GM21360 (cell line): Measurements from ENCODE around the gene CAPS2.
A peak's percentile ranks its signal among the peaks of the same experiment; 100 is the strongest.
"Not testable (repeated sequence)": the region's sequence is repeated elsewhere in the genome, so short reads cannot be mapped to it uniquely, and the experiment has no call there.

Experiments
- ATAC-seq: cut with Tn5 transposase; IDR thresholded peaks from one replicate; pipeline ENCODE4 v1.9.1; 2021; ENCODE audit warnings: mild to moderate bottlenecking, moderate library complexity; ENCODE audit not compliant: unreplicated experiment

Gene CAPS2

DNA sequence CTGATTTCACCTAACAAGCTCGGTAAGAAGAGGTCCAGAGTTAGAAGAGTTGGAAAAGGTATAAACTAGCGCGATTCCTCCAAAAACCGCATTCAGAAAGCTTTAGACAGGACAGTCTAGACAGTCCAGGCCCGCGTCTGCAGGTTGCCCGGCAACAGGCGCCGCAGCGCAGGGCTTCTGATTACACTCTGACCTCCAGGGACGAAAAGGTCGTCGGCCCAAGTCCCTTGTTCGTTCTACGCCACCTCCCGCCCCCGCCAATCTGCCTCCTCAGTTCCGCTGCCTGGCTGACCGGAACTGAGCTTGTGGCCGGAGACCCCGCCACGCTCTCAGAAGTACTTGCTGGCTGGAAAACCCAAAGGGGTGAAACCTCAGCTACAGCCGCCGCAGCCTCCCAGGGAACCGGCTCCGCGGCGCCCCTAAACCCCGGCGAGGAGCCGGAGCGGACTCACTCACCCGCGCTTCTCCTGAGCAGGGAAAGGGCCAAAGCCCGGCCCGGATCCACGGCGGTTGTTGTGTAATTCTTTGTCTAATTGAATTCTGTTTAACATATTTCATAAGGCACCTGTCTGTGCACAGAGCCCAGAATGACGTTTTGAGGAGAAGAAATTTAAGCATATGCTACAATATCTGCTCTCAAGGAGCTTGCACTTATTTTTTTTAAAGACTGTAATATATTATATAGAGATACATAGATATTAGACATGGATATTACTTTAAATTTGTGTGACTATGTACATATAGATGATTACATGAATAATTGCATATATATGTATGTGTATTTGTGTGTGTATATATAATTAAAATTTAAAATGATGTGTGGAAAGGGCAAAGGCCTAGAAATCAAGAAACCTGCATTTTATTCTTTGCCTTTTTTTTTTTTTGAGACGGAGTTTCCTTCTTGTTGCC, at the start of gene CAPS2:
TSS of gene CAPS2 (minus strand) at position 407 of the 909 bp plus-strand sequence. CDS start 3,826 bp downstream, outside the sequence.
- peak; percentile 84 for ATAC-seq

DNA sequence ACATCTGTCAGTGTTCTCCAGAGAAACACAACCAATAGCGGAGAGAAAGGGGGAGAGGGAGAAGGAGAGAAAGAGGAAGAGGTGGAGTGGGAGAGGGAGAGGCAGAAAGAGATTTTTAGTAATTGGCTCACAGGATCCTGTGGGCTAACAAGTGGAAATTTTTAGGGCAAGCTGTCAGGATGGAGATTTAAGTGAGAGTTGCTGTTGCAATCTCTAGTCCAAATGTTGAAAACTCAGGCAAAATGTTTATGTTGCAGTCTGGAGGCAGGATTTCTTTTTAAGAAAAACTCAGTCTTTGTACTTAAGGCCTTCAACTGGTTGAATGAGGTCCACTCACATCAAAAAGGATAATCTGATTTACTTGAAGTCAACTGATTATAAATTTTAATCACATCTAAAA, 48.2 kb upstream of the CAPS2 start:
- no peak for ATAC-seq

DNA sequence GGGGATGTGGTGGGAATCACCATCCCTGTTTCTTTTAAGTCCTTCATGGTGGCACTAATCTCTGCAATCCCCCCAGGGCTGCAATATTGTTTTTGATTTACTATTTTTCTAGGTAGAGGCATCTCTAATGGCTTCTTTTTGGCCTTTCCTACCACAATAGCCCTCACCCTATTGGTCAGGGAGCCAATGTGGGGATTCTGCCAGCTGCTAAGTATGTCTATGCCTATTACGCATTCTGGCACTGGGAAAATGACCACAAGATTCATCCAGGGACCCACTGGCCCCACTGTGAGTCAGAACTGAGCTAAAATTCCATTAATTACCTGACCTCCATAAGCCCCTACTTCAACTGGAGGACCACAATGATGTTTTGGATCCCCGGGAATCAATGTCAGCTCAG, 44.8 kb upstream of the CAPS2 start:
- no peak for ATAC-seq

DNA sequence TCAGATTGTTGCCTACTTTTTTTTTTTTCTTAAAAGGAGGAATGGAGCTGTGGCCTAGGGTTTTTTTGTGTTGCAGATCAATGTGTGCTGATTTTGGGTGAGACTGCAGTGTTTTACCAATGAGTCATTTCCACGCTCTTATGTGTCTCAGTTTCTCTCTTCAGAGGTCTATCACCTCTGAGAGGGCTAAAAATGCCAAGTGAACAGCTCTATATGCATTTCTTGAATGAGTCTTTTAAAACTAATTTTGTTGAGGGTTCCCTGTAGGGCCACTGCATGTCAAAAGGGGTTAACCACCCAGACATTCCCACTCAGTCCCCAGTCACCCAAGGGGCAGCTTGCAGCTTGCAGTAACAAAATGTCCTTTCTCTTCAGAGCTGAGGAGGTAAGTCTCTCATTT, 36.5 kb upstream of the CAPS2 start:
- peak; percentile 49 for ATAC-seq

DNA sequence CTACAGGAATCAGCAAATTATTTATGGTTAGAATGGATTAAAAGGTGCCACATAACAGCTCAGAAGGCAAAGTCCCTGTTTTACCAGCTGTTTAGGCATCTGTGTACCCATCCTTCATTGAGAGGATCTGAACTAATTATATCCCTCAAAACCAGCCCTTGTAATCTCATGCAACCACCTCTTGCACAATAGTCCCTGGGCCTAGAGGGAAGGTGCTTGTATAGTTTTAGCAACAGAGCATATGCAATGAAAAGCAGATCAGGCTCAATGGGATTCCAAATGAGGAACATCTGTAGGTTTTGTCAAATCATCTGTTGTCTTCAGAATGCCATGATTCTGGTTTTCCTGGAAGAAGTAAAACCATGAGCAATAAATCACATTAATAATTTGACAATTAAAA, 34.8 kb upstream of the CAPS2 start:
- ATAC-seq: no peak

DNA sequence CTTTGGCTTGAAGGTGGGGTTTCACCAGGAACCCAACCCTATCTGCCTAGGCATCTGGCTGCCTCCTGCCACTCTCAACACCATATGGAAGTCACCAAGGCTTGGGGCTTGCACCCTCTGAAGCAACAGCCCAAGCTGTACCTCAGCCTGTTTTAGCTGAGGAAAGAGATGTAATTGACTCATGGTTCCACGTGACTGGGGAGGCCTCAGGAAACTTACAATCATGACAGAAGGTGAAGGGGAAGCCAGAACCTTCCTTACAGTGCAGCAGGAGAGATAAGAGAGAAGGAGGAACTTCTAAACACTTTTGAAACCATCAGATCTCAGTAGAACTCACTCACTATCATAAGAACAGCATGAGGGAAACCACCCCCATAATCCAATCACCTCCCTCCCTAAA, 31.3 kb upstream of the CAPS2 start:
- ATAC-seq: no peak

DNA sequence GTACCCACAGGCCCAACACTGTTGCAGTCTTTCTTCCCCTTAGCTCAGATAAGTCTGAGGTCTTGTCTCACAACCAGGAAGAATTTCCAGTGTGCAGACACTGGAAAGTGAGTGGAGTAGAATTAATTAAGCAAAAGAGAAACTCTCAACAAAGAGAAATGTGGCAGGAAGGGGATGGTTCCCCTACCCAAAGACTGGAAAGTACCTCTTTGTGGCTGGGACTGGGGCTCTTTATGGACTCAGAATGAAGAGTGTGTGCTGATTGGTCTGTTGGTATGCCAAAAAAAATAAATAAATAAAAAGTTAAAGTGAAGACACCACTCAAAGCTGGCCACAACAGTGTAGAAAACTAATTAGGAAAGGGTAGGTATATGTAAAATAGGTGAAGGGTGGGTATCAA, 30.8 kb upstream of the CAPS2 start:
- ATAC-seq: no peak

DNA sequence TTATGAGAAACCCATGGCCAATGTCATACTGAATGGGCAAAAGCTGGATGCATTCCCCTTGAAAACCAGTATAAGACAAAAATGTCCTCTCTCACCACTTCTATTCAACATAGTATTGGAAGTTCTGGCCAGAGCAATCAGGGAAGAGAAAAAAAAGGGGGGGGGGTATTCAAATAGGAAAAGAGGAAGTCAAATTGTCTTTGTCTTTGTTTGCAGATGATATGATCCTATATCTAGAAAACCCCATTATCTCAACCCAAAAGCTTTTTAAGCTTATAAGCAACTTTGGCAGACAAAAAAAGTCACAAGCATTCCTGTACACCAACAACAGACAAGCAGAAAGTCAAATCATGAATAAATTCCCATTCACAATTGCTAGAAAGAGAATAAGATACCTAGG, 23.9 kb upstream of the CAPS2 start:
- no peak for ATAC-seq

DNA sequence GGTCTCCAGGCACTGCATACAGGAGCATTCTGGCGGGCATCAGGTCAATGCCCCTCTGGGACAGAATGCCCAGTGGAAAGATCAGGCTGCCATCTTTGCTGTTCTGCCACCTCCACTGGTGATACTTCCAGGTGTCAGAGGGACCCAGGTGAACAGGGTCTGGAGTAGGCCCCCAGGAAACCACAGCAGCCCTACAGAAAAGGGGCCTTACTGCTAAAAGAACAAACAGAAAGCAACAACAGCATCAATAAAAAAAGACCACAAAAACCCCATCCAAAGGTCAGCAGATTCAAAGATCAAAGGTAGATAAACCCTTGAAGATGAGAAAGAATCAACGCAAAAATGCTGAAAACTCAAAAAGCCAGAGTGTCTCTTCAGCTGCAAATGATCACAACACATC, 20.3 kb upstream of the CAPS2 start:
- no peak for ATAC-seq

DNA sequence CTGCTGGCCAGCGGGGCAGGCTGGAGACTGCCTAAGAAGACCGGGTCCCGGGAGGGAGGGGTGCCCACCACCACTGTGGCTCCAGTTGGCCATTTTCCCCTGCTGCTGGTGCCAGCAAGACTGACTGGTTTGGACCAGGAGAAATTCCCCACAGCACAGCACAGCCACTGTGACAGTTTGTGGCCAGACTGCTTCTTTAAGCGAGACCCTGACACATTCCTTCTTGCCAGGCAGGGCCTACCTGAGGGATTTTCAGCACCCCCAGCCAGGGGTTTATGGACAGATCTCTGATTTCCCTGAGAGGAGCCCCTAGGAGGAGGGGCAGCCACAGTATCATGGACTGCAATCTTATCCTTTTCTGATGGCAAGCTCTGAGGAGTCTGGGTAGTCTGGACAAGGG, 19.8 kb upstream of the CAPS2 start:
- ATAC-seq: no peak

DNA sequence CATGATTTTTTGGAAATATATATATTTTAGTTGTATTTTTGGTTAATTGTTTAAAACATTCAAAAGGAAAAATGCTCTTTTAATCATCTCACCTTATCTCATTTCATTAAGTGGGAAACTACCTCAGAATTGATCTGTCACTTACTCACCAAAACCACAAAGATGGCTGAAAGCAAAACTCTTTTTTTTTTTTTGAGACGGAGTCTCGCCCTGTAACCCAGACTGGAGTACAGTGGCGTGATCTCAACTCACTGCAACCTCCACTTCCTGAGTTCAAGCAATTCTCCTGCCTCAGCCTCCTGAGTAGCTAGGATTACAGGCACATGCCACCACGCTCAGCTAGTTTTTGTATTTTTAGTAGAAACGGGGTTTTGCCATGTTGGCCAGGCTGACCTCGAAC, 16.1 kb upstream of the CAPS2 start:
- ATAC-seq: not testable (repeated sequence)

DNA sequence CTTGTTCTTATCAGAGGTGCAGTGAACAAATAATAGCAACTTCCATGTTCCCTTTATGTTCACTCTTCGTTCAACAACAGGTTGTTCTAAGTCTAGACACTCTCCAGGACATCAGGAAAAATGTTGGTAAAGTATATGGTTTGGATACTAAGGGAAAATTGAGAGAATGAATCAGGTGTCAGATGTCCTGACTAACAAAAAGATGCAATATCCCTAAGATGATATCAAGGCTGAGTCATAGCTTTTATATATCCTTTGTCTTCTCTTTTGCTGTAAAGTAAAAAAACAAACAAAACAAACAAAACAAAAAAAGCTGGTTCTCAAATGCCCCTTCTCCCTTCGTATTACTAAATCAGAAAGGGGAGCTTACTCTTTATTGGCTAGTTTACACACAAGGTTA, 15.4 kb upstream of the CAPS2 start:
- no peak for ATAC-seq

DNA sequence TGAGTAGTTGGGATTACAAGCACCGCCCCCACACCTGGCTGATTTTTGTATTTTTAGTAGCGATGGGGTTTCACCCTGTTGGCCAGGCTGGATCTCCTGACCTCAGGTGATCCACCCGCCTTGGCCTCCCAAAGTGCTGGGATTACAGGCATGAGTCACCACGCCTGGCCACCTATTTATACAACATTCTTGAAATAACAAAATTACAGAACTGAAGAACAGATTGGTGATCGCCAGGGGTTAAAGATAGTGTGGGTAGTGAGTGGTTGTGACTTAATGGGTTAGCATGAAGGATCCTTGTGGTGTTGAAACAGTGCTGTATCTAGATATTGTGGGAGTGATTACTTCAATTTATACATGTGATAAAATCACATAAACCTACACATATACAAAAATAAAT, 11.7 kb upstream of the CAPS2 start:
- no peak for ATAC-seq

DNA sequence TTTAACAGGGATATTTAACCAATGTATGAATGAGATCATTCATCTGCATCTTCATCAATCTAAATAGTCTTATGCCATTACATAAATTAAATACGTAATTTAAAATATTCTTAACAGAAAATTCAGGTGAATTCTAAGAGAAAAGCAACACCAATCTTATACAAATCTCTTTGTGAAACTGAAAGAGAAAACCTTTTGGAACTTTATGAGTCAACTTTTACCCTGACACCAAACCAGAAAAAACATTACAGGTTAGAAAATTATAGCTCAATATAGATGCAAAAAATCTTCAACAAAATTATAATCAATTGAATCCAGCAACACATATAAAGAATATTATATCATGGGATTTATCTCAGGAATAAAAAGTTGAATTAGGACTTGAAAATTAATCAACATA, 7.8 kb upstream of the CAPS2 start:
- ATAC-seq: no peak

DNA sequence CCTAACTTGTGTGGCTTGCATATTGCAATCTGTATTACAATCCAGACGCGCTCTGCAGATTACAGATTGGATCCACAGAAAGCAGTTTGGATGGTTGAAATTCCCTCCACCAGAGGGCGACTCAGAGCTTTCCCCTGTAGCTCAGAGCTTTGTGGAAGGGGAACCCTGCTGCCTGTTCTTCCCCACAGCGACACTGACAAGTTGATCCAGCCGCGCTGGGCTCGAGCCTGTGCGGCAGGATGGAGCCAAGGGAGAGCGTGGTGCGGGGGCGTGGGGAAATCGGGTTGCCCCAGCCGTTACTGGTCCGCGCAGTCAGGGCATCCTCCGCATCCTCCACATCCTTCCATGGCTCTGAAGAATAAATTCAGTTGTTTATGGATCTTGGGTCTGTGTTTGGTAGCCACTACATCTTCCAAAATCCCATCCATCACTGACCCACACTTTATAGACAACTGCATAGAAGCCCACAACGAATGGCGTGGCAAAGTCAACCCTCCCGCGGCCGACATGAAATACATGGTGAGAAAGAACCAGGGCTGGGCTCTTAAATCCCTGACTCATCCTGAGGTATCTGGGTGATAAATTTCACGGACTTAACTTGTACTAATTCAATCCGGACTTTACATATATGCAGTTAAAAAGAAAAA, 4.4 kb upstream of the CAPS2 start, which contains the start of gene GLIPR1L1:
TSS of gene GLIPR1L1 (plus strand) at position 287 of the 647 bp plus-strand sequence. CDS start at position 346, 59 bp downstream.
- peak; percentile 65 for ATAC-seq

DNA sequence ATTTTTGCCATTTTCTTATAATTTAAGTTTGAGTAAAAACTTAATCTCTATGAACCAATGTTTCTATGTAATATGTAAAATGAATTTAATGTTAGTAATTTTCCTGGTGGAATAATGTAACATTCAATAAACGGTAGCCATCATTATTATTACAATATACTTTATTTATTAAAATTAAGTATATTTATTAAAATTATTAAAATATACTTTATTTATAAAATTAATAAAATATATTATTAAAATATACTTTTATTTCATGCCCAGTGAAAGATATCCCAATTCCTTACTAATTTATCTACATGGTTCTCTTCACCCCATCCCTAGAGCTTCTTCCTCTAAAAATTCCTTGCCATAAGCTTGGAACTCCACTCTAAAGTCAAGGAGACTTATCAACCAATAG, 2.5 kb downstream of the CAPS2 start:
- no peak for ATAC-seq

DNA sequence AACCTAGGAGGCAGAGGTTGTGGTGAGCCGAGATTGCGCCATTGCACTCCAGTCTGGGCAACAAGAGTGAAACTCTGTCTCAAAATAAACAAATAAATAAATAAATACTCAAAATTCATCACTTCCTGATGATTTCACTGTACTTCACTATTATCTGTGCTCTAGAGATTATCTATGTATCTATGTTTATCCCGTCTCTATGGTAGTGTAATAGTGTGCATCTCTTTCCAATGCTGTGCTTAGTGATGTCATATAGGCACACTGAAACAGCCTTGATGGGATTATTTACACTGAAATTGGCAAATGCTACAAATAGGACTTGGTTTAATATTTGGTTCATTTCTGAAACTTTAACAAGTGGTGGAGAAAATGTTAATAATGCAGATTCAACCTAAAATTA, 6.5 kb downstream of the CAPS2 start:
- no peak for ATAC-seq

DNA sequence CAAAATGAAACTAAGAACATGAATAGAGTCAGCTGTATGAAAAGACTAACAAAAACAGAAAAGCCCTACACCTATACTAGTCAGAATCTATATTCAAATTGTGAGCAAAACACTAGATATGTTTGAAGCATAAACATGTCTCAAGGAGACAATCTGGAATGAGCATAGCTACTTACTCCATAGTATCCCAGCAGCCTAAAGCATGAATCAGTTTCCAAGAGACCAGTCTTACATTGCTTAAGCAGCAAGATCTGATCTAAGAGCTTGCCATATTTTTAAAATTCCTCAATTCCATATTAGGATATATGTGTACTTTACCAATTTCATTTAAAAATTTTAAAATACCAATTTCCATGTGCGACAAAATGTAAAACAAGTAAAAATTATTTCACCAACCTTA, 7.7 kb downstream of the CAPS2 start:
- ATAC-seq: no peak

DNA sequence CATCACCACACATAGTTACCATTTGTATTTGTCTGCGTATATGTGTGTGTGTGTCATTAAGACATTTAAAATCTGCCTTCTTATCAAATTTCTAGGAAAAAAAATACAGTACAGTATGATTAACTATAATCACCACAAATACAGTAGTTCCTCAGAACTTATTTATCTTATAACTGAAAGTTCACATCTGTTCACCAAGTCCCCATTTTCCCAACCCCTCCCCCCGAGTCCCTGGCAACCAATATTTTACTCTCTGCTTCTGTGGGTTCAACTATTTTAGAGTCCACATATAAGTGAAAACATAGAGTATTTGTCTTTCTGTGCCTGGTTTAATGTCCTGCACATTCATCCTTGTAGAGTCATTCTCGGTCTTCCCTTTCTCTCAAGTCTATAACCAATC, 12.3 kb downstream of the CAPS2 start:
- ATAC-seq: no peak

DNA sequence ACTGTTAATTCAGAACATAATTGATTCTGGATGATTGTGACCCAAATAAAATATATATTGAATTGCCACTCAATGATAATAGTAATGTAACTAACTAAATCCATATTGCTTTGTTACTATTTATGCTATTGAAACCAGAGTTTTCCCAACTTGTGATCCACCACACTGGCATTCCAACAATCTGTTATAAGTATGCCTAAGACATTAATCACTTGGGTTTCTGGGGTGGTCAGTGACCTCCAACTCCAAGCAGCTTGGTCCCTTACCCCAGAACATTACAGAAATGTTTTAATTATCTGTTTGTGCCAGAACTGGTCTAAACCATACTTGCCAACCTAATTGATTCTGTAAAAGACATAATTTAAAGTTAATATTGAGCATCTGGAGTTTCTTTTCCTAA, 14.6 kb downstream of the CAPS2 start:
- no peak for ATAC-seq

DNA sequence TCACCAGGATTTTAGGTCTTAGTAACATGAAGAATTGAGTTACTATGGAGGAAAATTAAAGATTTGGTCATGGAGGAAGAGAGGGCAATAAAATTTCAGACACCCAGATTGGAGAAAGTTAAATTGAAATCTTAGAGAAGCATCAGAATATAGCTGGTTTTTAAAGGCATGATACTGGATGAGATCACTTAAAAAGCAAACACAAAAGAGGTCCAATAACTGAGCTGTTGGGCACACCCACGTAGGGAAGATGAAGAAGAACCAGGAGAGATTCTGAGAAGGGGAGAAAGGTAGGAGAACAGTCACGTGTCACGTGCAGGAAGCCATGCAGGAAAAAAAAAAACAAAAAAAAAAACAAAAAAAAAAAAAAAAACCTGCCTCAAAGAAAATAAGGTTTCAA, 18.8 kb downstream of the CAPS2 start:
- no peak for ATAC-seq

DNA sequence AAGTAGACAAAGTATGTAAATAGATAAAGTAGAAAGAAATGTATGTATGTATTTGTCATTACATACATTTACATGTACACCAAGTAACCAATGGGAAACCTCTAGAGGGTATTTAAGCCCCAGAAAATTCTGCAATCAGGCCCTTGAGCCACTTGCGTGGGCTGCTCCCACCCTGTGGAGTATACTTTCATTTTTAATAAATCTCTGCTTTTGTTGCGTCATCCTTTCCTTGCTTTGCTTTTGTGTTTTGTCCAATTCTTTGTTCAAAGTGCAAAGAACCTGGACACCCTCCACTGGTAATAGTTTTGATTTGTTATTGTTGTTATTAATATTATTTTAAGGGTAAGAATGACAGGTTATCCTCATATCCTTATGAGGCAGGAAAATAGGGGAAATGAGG, 21.8 kb downstream of the CAPS2 start:
- ATAC-seq: no peak
